ENCODE measurements around the gene CELF4. TPM values are rescaled to one million over a fixed set of nuclear protein-coding genes. Genes with fewer than 3 reads are reported as not detected.

CELF4 gene
- total and polyA plus RNA-seq, 2 donors (not counting 3 experiments of a cell fraction or from before 2014, with no cell fraction given), result not detected

- Histone ChIP-seq H3K27ac (ENCODE audit: insufficient read depth, low read depth, low read length) (no peak overlapping the region), H4K20me1 (replicated peaks; ENCODE audit: control insufficient read depth, extremely low read depth, insufficient read depth, low read length) (no peaks in the 10 kb centered on the region), H3K4me2 (ENCODE audit: insufficient read depth, low read length) (no peak overlapping the region), H2AFZ (ENCODE audit: low read depth, low read length) (no peak overlapping the region), H3K9me3 (replicated peaks; ENCODE audit: control insufficient read depth, insufficient read depth, low read length) (no peaks in the 10 kb centered on the region), H3K4me3 (replicated peaks in 1 of 3; ENCODE audit: insufficient read depth in 1 of 3, low read depth in 1 of 3, low read length in 3 of 3) (no peak overlapping the region), H3K9ac (replicated peaks; ENCODE audit: extremely low read depth, insufficient read depth, low read length) (no peak overlapping the region), H3K79me2 (ENCODE audit: control insufficient read depth, insufficient read depth, low read length) (no peaks in the 10 kb centered on the region), H3K36me3 (ENCODE audit: control insufficient read depth in 2 of 2, extremely low read depth in 1 of 2, insufficient read depth in 2 of 2, low read length in 2 of 2) (no peaks in the 10 kb centered on the region), H3K9me1 (replicated peaks; ENCODE audit: control insufficient read depth, extremely low read depth, insufficient read depth, low read length) (no peaks in the 10 kb centered on the region), H3K4me1 (ENCODE audit: control insufficient read depth, extremely low read depth, insufficient read depth, low read length) (no peaks in the 10 kb centered on the region), H3K27me3 (ENCODE audit: control insufficient read depth in 2 of 2, insufficient read depth in 2 of 2, low read length in 2 of 2) (no peaks in the 10 kb centered on the region)
- no TSS peak for BruUV-seq (replicated peaks)
- CTCF ChIA-PET, result interaction anchor here (1.0 kb wide), 1 partner anchor 27 kb away, joined by 3 read pairs; no protein-coding TSS in a partner anchor
- POLR2A ChIA-PET, result no interaction called here
- intact Hi-C loops (cut with micrococcal nuclease), result no loop called here
- TF ChIP-seq GATA2 (IDR thresholded peaks at IDR 0.05; ENCODE audit: insufficient read depth, insufficient read length, low read depth, low read length), result no peak
- TF ChIP-seq MAX (IDR thresholded peaks at IDR 0.05; ENCODE audit: insufficient read depth, insufficient read length), result no peak
- no peak for TF ChIP-seq JUN (IDR thresholded peaks at IDR 0.05; ENCODE audit: borderline replicate concordance, insufficient read depth, insufficient read length, low read depth)
- TF ChIP-seq FOS (IDR thresholded peaks at IDR 0.05; ENCODE audit: borderline replicate concordance, insufficient read depth, low read length), result no peak
- TF ChIP-seq CTCF (IDR thresholded peaks at IDR 0.05; ENCODE audit: extremely low read depth in 1 of 2, insufficient read depth in 1 of 2, low read depth in 1 of 2, low read length in 2 of 2), result no peak
- dilution Hi-C loops (cut with MboI; ENCODE audit: extremely low pct_ligation_motif_present, low sequenced_read_pairs), result no loop called here
- DNase-seq (ENCODE audit: low read depth, low spot score) (no peak), FAIRE-seq (no peak)
Observed at GRCh38 chr18:37435996-37436395, 129.6 kb downstream of the CELF4 start.
